ENCODE measurements around the gene SCFD2.

The SCFD2 gene

DNA sequence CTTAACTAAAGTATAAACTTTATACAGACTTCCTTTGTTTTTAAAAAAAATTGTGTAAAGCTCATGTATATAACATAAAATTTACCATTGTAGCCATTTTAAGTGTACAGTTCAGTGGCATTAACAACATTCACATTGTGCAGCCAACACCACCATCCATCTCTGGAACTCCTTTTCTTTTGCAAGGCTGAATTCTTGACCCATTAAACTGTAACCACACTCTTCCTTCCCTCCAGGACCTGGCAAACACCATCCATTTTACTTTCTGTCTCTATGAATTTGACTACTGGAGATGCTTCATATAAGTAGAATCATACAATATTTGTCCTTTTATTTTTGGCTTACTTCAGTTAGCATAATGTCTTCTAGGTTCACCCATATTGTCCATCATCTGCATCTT, 399.1 kb downstream of the SCFD2 start:
- no peak overlapping the region for H3K4me3 ChIP-seq (ENCODE audit: control insufficient read depth, low read depth, low read length)
- peak; percentile 24 for DNase-seq (ENCODE audit: low read depth)
- TF ChIP-seq, protein P1, sequence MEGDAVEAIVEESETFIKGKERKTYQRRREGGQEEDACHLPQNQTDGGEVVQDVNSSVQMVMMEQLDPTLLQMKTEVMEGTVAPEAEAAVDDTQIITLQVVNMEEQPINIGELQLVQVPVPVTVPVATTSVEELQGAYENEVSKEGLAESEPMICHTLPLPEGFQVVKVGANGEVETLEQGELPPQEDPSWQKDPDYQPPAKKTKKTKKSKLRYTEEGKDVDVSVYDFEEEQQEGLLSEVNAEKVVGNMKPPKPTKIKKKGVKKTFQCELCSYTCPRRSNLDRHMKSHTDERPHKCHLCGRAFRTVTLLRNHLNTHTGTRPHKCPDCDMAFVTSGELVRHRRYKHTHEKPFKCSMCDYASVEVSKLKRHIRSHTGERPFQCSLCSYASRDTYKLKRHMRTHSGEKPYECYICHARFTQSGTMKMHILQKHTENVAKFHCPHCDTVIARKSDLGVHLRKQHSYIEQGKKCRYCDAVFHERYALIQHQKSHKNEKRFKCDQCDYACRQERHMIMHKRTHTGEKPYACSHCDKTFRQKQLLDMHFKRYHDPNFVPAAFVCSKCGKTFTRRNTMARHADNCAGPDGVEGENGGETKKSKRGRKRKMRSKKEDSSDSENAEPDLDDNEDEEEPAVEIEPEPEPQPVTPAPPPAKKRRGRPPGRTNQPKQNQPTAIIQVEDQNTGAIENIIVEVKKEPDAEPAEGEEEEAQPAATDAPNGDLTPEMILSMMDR (conservative IDR thresholded peaks at IDR 0.05; ENCODE audit: control insufficient read depth, insufficient read depth, low read depth, low read length), result no peak

DNA sequence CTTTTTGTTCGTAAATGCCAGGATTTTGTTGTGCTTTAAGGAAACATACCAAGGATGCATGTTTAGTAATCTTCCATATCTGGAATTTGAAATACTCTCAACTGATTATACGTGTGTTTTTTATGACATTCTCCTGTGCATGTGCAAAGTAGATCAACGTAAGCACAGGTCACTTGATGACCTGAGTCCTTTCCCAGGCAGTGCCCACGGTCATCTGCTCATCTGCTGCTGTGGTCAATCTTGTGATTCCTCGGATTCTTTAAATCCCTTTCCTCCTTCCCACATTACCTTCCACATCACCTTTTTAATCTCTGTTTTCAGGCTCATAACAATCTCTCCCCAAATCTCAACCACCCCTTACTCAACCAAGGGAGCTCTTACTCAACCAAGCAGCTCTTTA, 399.7 kb downstream of the SCFD2 start:
- TF ChIP-seq, protein P1 (conservative IDR thresholded peaks at IDR 0.05; ENCODE audit: control insufficient read depth, insufficient read depth, low read depth, low read length), result no peak
- DNase-seq (ENCODE audit: low read depth), result no peak
- no peak overlapping the region for H3K4me3 ChIP-seq (ENCODE audit: control insufficient read depth, low read depth, low read length)

DNA sequence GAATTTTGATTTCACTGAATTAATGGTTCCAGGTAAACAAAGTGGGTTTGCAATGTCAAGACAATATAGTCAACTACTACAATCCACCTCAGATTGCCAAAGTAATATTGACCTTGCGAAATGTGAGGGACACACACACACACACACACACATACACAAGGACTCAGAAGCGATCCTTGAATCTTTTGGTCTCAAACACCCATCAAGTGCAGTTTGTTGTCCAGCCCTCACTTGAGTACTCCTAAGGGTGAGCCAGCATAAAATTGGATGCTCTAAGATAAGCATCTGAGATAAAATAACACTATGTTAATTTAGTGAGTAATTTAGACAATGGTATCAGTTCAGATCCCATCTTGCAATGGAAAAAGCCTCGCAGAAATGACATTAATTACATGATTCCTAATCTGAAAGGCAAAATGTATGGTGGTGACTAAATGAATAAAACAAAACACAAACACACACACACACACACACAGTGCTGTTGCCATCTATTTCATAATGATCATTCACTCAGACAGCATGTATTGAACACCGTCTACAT, 401.2 kb downstream of the SCFD2 start:
- no peak overlapping the region for H3K4me3 ChIP-seq (ENCODE audit: control insufficient read depth, low read depth, low read length)
- TF ChIP-seq, protein P1 (conservative IDR thresholded peaks at IDR 0.05; ENCODE audit: control insufficient read depth, insufficient read depth, low read depth, low read length), result no peak
- DNase-seq (ENCODE audit: low read depth), result no peak

DNA sequence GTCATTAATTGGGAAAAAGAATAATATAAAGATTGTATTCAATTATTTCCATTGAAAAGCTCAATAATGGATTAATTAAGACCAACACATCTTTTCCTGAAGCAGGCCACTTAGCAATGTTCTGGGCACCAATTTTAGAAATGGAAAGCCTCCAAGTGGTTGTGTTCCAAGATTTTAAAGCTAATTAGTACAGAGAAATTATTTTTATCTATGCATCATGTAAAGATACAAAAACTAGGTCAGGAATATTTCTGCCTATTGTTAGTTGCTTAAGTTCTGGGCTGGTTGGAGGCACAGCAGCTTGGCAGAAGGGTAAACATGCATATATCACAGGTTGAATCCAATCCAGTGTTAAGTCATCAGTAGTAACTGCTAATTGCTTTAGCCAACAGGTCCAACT, 401.9 kb downstream of the SCFD2 start:
- TF ChIP-seq, protein P1 (conservative IDR thresholded peaks at IDR 0.05; ENCODE audit: control insufficient read depth, insufficient read depth, low read depth, low read length), result no peak
- no peak overlapping the region for H3K4me3 ChIP-seq (ENCODE audit: control insufficient read depth, low read depth, low read length)
- no peak for DNase-seq (ENCODE audit: low read depth)

DNA sequence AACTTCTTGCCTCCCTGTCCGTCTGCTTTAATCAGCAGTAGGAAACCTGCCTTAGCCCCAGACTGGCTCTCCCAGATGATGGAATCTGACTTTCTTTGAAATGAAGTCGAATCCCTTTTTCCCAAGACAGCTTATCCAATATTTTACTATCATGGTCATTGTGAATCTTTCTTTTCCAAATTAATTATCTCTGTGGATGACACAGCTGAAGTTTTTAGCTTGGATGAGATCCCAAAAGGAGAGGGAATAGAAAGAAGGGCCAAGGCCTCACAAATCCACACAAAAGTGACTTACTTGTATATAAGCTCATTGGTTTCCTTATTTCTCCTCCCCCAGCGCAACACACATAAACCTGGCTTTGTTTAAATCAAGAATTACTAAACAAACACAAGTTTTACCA, 403.1 kb downstream of the SCFD2 start:
- TF ChIP-seq, protein P1 (conservative IDR thresholded peaks at IDR 0.05; ENCODE audit: control insufficient read depth, insufficient read depth, low read depth, low read length), result no peak
- H3K4me3 ChIP-seq (ENCODE audit: control insufficient read depth, low read depth, low read length), result no peak overlapping the region
- no peak for DNase-seq (ENCODE audit: low read depth)

DNA sequence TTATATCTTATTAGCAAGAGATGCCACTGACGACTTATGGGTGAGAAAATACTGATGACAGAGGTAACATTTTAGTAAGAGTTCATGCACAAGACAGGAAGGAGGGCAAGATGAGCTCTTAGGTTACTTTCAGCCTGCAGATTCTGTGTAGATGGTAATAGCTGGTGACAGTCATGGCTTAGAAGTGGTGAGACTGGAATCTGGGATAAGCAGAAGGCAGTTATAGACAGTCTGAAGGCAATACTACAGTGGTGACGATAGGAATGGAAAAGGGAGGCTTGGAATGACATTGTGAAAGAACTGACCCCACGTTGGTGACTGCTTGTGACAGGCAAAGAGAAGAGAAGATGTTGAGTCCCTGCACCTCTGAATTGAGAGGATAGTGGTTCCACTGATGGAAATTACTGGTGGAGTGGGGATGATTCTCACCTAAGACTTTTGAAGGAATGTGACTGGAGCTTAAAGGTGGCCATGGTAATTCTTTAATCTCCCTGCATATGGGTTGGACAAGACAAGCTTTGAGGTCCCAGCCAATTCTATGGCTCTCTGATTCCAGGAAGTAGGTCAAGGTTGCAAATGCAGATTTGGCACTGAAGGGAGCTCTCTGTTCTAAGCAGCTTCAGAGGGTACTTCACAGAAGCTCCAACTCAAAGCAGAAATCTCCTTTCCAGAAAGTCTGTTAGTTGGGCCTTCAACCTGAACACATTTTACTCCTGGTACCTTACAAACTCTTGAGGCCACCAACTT, 404.0 kb downstream of the SCFD2 start:
- H3K4me3 ChIP-seq (ENCODE audit: control insufficient read depth, low read depth, low read length), result no peak overlapping the region
- TF ChIP-seq, protein P1 (conservative IDR thresholded peaks at IDR 0.05; ENCODE audit: control insufficient read depth, insufficient read depth, low read depth, low read length), result no peak
- no peak for DNase-seq (ENCODE audit: low read depth)

Measured in fibroblast of mammary gland (primary cell).